Measurements from ENCODE around the gene ASB8.

ASB8 gene

GRCh38 chr12:48157018-48157888, at the start of gene ASB8:
Gene ASB8 (minus strand): TSS chr12:48157515. CDS start chr12:48153496, 4,019 bp downstream.
- DNase-seq, result peak; percentile 99

DNA sequence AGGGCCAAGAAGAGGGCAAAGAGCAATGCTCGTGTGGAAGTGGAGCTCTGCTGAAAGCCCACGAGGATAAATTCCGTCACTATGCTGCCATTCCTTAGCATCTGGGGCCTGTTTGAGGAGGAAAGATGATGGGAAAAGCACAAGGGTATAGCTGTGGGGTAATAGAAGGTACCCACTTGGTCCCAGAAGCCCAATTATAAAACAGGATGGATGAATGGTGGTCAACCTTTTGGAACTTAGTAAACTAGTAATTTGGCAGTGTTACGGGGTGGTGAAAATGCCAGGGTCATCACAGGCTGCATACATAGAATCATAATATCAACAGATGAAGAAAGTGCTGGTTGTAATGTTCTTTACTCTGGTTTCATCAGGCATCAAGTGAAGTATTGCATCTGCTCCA, 45.9 kb upstream of the ASB8 start, which contains the start of gene OR10AD1:
Gene OR10AD1, minus strand, starts transcription at position 101 of the 400 bp plus-strand sequence. Its CDS starts 0 bp downstream, at position 101.
- no peak for DNase-seq

DNA sequence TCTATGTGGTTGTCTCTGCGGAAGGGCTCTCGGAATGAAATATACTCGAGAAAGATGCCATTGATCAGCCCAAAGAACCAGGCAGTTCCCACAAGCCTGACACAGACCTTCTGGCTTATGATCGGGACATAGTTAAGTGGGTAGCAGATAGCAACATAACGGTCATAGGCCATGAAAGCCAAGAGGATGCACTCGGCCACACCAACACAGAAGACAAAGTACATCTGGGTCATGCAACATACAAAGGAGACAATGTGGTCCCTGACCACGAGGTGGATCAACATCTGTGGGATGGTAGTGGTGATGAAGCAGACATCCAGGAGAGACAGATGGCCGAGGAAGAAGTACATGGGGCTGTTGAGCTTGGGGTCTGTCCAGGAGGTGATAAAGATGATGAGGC, 45.5 kb upstream of the ASB8 start:
- DNase-seq, result no peak

DNA sequence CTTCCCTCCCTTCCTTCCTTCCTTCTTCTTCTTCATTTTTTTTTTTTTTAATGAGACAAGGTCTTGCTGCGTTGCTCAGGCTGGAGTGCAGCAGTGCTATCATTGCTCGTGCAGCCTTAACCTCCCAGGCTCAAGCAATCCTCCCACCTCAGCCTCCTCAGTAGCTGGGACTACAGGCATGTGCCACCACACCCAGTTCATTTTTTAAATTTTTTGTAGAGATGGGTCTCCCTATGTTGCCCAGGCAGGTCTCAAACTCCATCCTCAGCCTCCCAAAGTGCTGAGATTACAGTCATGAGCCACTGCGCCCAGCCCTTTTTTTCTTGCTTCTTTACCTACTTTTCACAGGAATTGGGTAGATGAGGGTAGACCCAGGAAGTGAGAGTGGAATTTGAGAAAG, 44.2 kb upstream of the ASB8 start:
- no peak for DNase-seq

- DNase-seq, result no peak
Measured at GRCh38 chr12:48201091-48201490, 43.8 kb upstream of the ASB8 start.

DNA sequence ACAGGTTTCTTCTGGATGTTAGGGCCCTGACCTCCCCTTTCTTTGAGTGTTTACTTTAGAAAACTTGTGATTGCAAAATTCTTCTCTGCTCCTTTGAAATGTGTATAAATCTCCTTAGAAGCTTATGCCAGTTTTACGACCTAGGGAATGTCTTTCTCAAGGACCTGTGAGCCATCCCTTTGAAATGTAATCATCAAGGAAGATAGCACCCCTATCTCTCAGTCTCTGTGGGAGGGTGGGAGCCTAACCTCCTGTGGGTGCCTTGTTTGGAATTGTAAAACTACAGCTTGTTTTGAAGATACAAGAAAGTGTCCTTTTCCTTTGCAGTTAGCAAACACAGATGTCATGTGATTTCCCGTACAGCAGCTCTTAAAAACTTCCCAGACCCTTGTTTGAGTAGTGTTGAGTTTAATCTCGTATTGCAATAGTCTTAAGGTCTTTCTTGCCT, 42.5 kb upstream of the ASB8 start:
- no peak for DNase-seq

- no peak for DNase-seq
Measured at GRCh38 chr12:48198985-48199384, 41.7 kb upstream of the ASB8 start.

GRCh38 chr12:48198672-48198971, 41.3 kb upstream of the ASB8 start:
- no peak for DNase-seq

- DNase-seq, result peak; percentile 86
Measured at GRCh38 chr12:48197971-48198671, 40.8 kb upstream of the ASB8 start.

DNA sequence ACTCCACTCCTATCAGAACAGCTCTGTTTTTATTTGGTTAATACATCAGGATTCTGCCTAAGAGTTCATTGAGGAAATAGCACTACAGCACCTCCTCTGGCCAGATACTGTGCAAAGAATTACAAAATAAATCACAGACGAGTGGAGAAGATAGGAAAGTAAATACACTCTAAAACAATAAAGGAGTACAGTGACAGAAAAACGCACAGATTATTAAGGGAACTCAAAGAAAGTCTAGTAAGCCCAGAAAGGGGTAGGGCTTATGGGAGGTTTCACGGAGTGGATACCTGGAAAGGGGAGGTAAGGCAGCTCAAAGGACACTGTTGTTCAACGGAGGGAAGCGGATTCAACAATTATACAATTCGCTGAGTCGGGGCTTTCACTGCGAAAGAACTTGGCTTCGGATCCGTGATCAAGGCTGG, 40.2 kb upstream of the ASB8 start:
- DNase-seq, result no peak

DNA sequence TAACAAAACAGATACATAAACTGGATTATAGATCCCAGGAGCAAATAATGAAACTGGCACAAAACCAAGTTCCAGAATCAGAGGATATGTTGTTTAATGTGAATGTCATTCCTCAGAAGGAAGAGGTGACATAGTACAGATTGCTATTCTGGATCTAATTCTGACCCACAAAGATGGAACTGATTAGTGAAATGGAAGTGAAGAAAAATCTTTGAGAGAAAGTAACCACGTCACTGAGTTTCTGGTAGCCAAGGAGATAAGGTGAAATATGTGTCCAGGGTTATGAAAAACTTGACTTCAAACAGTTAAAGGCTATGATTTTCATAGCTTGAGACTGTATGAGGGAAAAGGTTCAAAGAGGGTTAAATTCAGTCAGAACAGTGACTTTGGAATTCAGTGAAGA, 37.5 kb upstream of the ASB8 start:
- DNase-seq, result no peak

GRCh38 chr12:48193623-48194022, 36.3 kb upstream of the ASB8 start:
- no peak for DNase-seq

DNA sequence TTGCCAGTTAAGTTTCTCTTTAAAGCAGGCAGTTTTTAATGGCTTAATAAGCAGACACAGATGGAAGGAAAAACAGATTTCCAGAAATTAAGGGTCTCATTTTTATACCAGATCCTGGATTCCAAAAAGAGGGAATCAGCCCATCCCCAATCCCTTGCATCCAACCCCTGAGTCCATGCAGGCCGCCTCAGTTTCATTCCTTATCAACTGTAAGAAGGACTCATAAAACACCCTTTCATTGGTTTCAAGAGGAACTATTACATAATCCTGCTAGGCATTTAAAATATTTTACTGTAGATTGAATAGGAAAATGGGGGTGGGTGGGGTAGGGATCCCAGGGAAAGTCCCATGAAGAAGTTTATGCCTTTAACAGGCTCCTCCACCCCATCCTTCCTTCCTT, 35.5 kb upstream of the ASB8 start:
- no peak for DNase-seq

DNA sequence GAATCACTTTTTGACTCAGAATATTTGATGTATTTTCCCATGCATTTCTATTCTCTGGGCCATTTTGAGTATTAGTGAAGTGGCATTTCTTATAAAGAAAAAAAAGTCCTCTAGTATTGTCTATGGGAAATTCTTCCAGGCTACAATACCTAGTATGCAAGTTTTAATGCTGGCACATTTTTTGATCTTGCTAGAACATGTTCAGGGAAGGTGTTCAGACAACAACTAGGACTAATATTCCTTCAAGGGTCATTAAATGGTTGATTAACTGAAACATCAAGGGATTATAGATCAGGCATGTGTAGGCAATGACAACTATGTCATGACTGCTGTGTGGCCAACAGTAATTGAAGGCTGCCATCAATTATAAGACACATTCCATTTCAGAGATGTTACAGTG, 33.8 kb upstream of the ASB8 start:
- no peak for DNase-seq

DNA sequence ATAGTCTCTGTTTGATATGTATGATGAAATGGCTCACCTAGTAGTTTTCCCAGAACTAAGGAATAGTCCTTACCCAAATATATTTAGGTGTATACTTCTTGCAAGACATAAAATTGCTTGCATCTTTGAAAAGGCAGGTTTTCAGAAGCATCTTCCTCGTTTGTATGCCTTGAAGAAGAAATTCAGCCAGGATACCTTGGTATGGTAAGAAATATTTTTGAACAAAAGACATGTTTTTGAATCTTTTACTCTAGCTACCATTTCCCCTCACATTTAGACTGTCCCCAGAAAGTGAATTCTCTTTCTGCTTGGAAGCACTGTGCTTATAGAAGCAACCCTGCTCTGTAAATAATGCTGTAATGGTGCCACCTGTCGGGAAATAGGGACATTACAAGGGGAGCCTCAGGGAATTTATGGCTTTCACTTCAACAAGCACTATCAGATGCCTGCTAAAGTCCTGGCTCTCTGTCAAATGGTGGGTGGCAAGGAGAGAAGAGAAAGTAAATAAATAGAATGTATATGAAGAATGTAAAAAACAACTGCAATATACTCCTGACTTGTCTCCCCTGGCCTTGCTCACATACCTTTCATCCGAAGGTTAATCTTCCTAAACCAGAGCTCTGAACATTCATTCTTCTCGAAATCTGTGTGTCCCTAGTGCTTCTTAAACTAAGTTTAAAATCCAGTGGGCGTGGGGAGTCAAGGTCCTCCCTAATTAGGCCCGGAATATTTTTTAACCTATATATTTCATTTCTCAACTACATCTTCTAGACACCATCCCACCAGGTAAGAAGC, 32.2 kb upstream of the ASB8 start:
- DNase-seq, result peak; percentile 68

- no peak for DNase-seq
Measured at GRCh38 chr12:48187916-48188695, 30.8 kb upstream of the ASB8 start.

GRCh38 chr12:48185181-48185919, 28.0 kb upstream of the ASB8 start:
- no peak for DNase-seq

DNA sequence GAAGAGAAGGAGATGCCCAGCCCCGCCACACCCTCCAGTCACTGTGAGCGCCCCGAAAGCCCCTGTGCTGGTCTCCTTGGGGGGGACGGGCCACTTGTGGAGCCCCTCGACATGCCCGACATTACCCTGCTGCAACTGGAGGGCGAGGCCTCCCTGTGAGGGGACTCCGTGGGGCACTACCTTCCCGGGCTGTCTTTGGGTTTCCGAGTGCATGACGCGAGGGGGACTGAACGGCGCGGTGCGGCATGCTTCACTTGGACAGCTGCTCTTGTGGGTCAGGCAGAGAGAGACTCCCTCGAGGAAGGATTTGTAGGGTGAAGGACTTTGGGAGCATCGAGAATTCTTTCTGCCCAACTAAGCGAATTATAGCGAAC, 27.2 kb upstream of the ASB8 start:
- DNase-seq, result no peak

DNA sequence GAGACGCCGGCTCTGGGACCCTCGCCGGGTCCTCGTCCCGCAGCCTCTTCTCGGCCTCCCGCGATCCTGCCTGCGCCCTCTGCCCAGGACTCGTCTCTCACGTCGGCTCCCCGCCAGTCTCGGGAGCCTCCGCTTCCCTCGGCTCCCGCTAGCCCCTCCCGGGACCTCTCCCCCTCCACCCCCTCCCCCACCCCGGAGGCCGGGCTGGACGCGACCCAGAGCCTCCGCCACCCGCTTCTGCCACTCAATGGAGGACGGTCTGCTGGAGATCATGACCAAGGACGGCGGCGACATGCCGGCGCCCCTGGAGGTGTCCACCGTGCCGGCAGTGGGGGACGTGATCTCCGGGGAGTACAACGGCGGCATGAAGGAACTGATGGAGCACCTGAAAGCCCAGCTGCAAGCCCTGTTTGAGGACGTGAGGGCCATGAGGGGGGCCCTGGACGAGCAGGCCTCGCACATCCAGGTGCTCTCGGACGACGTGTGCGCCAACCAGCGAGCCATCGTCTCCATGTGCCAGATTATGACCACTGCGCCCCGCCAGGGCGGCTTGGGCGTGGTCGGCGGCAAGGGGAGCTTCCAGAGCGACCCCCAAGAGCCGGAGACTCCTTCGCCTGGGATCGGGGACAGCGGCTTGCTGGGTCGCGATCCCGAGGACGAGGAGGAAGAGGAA, 26.7 kb upstream of the ASB8 start:
- no peak for DNase-seq

DNA sequence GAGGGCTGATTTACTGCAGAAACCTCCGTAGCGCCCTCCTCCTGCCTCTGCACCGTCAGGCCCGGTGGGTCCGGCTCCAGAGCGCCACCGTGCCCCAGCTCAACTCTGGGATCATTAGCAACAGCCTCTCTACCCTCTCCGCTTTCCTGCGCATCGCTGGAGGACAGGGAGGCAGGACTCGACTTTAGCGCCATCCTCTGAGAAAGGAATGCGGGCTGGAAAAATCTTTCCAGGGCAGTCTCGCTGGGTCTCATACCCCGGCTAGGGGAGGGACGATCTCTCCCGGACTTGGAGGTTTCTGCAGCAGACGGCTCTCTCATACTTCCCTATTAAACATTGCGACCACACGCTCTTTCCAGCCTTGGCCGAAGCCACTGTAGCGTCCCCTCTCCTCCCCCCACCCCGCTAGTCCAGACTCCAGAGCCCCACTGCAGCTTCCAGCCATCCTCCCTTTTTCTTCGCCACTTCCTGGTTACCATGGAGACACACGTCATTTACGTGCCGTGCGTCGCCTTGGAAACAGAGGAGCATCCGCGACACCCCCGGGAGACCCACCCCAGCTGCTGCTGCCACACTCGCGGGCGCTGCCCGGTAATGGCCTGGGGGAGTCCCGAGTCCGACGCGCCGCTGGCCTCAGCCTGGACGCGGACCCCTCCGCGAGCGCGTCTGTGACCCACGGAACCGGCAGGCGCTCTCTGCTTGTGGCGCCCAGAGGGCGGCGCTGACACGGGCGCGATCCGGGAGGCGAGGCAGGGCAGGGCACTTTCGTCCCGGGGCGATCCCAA, 26.0 kb upstream of the ASB8 start, which contains the start of gene CCDC184:
Gene CCDC184, plus strand, starts transcription at position 554 of the 785 bp plus-strand sequence. CDS start 479 bp downstream, outside the sequence.
- DNase-seq, result peak; percentile 64

Data from activated gamma-delta T cell treated with Interleukin-2 at 50 U/mL for 16 hours (primary cell).